Hepatic stellate cell (primary cell): ENCODE data around the gene C5AR1.
A peak's percentile ranks its signal among the peaks of the same experiment; 100 is the strongest.
"Not testable (repeated sequence)": the region's sequence is repeated elsewhere in the genome, so short reads cannot be mapped to it uniquely, and the experiment has no call there.

ENCODE experiments used
- DNase-seq: peaks from one replicate; pipeline ENCODE4 v3.0.0; 2011; ENCODE audit warnings: low spot score

The C5AR1 gene

DNA sequence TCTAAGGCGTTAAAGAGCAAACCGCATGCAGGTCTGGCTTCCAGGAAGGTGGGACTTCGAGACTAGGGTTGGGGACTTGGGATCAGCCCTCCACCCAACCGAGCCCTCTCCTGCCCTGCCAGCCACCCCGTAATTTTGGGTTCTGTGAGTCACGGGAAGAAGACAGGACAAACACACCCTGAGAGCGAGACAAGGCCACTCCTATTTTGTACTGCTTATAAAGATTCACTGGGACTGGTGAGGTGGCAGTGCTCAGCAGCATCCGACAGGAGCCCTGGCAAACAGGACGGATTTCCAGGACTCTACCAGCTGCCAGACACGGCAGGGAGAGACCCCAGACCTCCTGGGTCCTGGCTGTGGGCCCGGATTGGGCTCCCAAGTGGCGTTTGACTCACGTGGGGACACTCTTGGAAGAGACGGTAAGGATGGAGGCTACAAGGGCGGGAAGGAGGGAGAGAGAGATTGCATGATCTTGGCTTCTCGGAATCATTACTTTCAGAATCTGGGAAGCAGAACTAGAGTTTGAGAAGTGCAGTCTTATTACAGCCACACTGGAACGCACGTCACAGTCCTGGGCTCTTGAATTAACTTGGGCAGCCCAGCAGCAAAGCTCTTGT is 22.4 kb downstream of the C5AR1 start, which contains the start of gene C5AR2:
Gene C5AR2 (plus strand): TSS at position 245 of the 617 bp plus-strand sequence. CDS start 8,625 bp downstream, outside the sequence.
- peak; percentile 46 for DNase-seq

DNA sequence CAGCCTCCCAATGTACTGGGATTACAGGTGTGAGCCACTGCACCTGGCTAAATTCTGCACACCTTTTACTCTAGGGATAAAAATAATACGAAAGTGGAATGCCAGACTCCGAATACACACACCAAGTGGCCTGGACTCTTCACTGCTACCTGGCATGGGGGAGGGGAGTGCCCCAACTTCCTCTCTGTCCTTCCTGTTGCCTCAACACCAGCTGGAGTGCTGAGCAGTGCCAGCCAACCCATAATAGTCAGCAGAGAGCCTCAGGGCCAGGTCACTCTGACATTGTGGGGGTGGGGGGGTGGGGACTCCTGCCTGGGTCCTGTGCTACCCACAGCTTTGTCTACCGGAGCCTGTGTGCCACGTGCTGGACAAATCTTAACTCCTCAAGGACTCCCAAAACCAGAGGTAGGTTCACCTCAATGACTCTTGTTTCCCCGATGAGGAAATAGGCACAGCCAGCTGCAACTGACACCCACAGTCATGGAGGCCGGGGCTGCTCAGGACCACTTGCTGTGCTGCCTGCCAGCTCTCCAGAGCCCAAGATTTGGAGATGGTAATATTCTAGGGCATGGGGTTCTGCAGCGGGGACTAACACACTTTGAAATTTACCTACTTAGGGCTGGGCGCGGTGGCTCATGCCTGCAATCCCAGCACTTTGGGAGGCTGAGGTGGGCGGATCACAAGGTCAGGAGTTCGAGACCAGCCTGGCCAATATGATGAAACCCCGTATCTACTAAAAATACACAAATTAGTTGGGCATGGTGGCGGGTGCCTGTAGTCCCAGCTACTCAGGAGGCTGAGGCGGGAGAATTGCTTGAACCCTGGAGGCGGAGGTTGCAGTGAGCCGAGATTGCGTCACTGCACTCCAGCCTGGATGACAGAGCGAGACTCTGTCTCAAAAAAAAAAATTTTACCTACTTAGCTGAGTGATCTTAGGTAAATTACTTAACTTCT is 27.4 kb downstream of the C5AR1 start:
- DNase-seq = not testable (repeated sequence)

GRCh38 chr19:47339196-47339880 is 29.7 kb downstream of the C5AR1 start:
- no peak for DNase-seq

DNA sequence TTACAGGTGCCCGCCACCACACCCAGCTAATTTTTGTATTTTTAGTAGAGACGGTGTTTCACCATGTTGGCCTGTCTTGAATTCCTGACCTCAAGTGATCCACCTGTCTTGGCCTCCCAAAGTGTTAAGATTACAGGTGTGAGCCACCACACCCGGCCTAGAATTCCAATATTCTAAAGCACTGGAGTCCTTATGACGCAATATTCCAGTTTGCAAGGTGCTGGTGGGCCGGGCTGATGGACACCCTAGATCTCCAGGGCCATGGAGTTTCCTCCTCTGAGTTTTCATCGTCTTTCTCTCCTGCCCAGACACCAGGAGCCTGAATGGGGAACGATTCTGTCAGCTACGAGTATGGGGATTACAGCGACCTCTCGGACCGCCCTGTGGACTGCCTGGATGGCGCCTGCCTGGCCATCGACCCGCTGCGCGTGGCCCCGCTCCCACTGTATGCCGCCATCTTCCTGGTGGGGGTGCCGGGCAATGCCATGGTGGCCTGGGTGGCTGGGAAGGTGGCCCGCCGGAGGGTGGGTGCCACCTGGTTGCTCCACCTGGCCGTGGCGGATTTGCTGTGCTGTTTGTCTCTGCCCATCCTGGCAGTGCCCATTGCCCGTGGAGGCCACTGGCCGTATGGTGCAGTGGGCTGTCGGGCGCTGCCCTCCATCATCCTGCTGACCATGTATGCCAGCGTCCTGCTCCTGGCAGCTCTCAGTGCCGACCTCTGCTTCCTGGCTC is 31.0 kb downstream of the C5AR1 start:
- no peak for DNase-seq

GRCh38 chr19:47341734-47342133 is 32.1 kb downstream of the C5AR1 start:
- no peak for DNase-seq

DNA sequence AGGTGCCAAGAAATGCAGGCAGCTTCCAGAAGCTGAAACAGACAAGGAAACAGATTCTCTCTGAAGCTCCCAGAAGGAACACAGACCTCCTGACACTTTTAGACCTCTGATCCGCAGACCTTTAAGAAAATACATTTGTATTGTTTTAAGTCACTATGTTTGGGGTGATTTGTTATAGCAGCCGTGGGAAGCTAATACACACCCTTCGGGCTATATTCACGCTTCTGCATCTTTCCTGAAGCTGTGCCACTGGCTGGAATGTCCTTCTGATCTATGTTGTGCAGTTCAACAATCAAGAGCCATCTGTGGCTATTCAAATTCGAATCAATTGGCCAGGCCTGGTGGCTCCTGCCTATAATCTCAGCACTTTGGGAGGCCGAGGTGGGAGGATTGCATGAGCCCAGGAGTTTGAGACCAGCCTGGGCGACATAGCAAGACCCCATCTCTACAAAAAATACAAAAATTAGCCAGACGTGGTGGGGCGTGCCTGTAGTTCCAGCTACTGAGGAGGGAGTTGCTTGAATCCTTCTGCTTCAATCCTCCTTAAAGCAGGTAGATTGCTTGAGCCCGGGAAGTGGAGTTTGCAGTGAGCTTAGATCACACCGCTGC is 33.6 kb downstream of the C5AR1 start:
- DNase-seq = no peak

DNA sequence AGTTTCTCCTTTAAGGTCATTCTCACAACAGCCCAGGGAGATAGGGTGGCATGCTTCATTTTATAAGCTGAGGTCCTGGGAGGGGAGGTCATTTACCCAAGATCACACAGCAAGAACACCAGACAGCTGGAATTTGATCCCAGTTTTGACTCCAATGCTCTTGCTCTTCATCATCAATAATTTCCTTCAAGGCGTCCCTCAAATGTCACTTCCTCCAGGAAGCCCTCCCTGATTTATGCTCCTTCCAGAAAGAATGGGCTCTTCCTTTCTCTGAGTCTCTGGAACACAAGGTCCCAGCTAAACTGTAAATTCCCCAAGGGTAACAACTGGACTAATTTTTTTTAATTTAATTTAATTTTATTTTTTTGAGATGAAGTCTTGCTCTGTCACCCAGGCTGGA is 34.8 kb downstream of the C5AR1 start:
- no peak for DNase-seq

DNA sequence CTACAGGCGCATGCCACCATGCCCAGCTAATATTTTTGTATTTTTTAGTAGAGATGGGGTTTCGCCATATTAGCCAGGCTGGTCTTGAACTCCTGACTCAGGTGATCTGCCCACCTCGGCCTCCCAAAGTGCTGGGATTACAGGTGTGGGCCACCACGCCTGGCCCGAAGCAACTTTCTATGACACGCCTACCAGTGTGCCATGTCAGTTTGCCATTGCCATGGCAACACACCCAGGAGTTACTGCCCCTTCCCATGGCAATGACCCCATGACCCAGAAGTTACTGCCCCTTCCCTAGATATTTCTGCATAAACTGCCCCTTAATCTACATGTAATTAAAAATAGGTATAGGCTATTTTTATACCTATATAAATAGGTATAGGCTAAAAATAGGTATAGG is 36.4 kb downstream of the C5AR1 start:
- not testable (repeated sequence) for DNase-seq

- DNase-seq = peak; percentile 100
These were observed 39.4 kb downstream of the C5AR1 start, which contains the start of gene DHX34 for GRCh38 chr19:47348819-47349795. DHX34 (plus strand) TSS chr19:47349315; CDS start chr19:47353031, 3,716 bp downstream.

DNA sequence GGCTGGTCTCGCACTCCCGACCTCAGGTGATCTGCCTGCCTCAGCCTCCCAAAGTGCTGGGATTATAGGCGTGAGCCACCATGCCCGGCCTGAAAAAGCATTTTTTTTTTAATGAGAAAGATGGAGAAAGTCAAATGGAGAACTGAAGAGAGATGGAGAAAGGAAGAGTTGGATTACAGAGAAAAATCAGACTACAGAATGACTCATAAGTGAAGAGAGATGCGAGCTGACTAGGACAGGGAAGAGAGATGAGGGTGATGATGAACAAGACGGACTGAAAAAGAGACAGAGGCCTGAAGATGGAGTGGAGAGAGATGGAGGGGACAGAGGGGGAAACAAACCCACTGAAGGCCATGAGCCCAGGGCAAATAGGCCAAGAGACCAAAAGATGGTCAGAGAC is 41.0 kb downstream of the C5AR1 start:
- DNase-seq = no peak

DNA sequence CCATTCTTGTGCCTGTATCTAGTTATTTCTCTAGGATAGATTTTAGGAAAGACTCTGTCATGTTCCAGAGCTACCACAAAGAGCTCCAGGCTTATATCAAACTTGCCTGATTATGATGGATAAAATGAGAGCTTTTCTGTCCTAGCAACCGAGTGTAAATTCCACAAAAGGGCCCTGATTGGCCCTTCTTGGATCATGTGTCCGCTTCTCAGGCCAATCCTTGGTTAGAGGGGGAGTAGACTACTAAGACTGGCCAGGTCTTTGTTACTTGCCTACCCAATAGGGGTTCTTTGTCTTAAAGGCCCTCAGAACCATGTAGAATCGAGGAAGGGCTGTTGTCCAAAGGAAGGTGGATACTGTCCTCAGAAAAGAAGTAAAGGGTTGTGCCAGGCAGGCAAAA is 41.9 kb downstream of the C5AR1 start:
- peak; percentile 56 for DNase-seq

DNA sequence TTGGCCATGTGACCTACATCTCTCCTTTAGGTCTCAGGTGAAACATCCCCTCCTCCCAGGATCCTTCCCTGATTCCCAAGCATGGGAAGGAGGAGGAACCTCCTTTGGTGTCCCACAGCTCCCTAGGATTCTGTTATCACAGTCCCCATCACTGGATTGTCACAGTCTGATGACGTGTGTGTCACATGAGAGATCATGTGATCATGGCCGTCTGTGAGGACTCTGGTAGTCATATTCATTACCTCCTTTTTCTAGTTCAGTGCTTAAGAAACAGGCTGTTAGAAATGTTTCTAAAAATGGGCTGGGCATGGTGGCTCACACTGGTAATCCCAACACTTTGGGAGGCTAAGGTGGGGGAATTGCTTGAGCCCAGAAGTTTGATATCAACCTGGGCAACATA is 42.4 kb downstream of the C5AR1 start:
- DNase-seq = no peak

DNA sequence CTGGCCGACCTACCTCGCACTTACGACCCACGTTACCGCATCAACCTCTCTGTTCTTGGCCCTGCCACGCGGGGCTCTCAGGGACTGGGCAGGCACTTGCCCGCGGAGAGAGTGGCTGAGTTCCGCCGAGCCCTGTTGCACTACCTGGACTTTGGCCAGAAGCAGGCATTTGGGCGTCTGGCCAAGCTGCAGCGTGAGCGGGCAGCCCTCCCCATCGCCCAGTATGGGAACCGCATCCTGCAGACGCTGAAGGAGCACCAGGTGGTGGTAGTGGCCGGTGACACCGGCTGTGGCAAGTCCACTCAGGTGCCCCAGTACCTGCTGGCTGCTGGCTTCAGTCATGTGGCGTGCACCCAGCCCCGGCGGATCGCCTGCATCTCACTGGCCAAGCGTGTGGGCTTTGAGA is 43.6 kb downstream of the C5AR1 start:
- DNase-seq = no peak

DNA sequence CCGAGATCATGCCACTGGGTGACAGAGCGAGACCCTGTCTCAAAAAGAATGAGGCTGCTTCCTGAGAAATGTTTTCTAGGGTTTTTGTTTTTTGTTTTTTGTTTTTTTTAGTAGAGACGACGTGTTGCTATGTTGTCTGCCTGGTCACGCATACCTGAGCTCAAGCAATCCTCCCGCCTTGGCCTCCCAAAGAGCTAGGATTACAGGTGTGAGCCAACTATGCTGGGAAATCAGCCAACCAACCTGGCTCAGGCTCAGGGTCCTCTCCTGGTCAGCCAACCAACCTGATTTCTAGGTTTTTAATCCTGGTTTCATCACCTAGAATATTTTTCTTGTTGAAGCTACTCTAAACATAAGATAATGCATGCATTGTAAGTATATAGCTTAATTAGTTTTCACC is 47.2 kb downstream of the C5AR1 start:
- DNase-seq = no peak

GRCh38 chr19:47357788-47358680 is 48.4 kb downstream of the C5AR1 start:
- no peak for DNase-seq

GRCh38 chr19:47358936-47359335 is 49.3 kb downstream of the C5AR1 start:
- DNase-seq = no peak

DNA sequence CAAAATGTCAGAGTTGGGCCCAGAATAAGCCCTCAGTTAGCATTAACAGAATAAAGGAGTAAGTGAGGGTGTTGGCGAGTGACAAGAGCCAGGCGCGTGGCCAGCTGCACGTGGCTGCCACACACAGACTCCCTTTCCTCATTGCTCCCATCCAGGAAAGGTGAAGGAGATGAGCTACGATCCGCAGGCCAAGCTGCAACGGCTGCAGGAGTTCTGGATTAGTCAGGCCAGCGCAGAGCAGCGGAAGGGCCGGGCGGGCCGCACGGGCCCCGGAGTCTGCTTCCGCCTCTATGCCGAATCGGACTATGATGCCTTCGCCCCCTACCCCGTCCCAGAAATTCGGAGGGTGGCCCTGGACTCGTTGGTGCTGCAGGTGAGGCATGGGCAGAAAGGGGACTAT is 52.7 kb downstream of the C5AR1 start:
- no peak for DNase-seq

DNA sequence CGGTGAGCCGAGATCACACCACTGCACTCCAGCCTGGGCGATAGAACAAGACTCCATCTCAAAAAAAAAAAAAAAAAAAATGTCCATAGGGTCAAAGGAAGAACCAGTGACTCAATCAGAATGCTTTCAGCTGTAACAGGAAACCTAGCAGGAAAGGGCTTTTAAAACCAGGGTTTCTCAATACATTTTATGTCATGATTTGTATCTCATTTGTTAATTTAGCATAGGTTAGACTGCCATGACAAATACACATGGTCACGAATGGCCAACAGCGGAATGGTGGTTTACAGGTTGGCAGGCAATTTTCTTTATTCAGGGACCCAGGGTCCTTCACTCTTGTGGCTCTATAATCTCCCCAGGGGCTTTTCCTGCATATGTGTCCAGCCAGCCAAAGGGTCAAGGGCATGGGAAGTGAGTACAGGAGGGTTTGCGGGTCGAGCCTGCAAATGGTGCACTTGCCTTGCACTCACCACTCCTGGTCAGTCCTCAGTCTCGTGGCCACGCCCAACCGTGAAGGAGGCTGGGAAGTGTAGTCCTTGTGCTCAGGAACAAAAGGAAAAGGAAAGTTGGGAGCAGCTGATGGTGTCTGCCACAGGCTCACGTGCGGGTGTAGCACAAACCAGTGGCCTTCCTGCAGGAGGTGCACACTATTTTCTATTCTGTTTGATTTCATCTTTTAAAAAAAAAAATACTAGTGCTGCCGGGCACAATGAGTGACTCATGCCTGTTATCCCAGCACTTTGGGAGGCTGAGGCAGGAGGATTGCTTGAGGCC is 54.3 kb downstream of the C5AR1 start:
- DNase-seq = no peak
